Measurements from ENCODE around the gene SIGLEC7.
A peak's percentile ranks its signal among the peaks of the same experiment; 100 is the strongest.
"Not testable (repeated sequence)": the region's sequence is repeated elsewhere in the genome, so short reads cannot be mapped to it uniquely, and the experiment has no call there.

The SIGLEC7 gene

GRCh38 chr19:51139299-51140014 is 2.6 kb upstream of the SIGLEC7 start:
- Histone ChIP-seq H3K4me2 (ENCODE audit: low read length, poor library complexity, severe bottlenecking) (no peak overlapping the region), H3K4me3 (ENCODE audit: insufficient read depth in 1 of 2, low read depth in 1 of 2, low read length in 2 of 2) (no peak overlapping the region), H3K4me1 (ENCODE audit: control insufficient read depth, insufficient read depth, low read depth, low read length) (no peaks in the 10 kb centered on the region), H3K23ac (ENCODE audit: low read length in 2 of 2) (no peak overlapping the region), H2AFZ (ENCODE audit: low read depth, low read length) (no peak overlapping the region), H2BK15ac (ENCODE audit: low read depth, poor library complexity, severe bottlenecking) (no peak overlapping the region), H3K36me3 (ENCODE audit: control insufficient read depth in 1 of 2, insufficient read depth in 2 of 2, low read depth in 1 of 2, low read length in 2 of 2) (no peaks in the 10 kb centered on the region), H4K91ac (ENCODE audit: low read length) (no peak overlapping the region), H2AK5ac (ENCODE audit: low read length, severe bottlenecking) (no peak overlapping the region), H2BK5ac (ENCODE audit: low read depth, low read length, poor library complexity, severe bottlenecking) (no peak overlapping the region), H3K27ac (ENCODE audit: low read length, poor library complexity, severe bottlenecking) (no peak overlapping the region), H2BK120ac (ENCODE audit: low read depth, low read length) (no peak overlapping the region), H3K14ac (ENCODE audit: low read length in 2 of 2) (no peak overlapping the region), H3K4ac (ENCODE audit: low read depth in 1 of 2, low read length in 2 of 2) (no peak overlapping the region), H3K27me3 (ENCODE audit: control insufficient read depth in 1 of 2, insufficient read depth in 1 of 2, low read length in 2 of 2) (peaks cover 0 to 45% of the 10 kb centered on the region in 2 experiments), H3K9ac (ENCODE audit: low read length) (no peak overlapping the region), H2BK12ac (ENCODE audit: low read length in 2 of 2) (no peak overlapping the region), H3K9me3 (ENCODE audit: control insufficient read depth, low read length) (peaks cover 7% of the 10 kb centered on the region), H3K79me1 (replicated peaks; ENCODE audit: low read length, poor library complexity, severe bottlenecking) (no peaks in the 10 kb centered on the region), H3K18ac (ENCODE audit: low read depth in 1 of 2, low read length in 2 of 2) (no peak overlapping the region), H4K8ac (ENCODE audit: low read length) (no peak overlapping the region)
- no peak for DNase-seq
- WGBS, result 77% methylated on average over 4 of the region's 4 CpGs

GRCh38 chr19:51140441-51140840 is 1.7 kb upstream of the SIGLEC7 start:
- Histone ChIP-seq H2BK15ac (ENCODE audit: low read depth, poor library complexity, severe bottlenecking) (no peak overlapping the region), H3K27me3 (ENCODE audit: control insufficient read depth in 1 of 2, insufficient read depth in 1 of 2, low read length in 2 of 2) (peaks cover 0 to 54% of the 10 kb centered on the region in 2 experiments), H2BK5ac (ENCODE audit: low read depth, low read length, poor library complexity, severe bottlenecking) (no peak overlapping the region), H2AFZ (ENCODE audit: low read depth, low read length) (no peak overlapping the region), H3K27ac (ENCODE audit: low read length, poor library complexity, severe bottlenecking) (no peak overlapping the region), H3K4ac (ENCODE audit: low read depth in 1 of 2, low read length in 2 of 2) (no peak overlapping the region), H4K91ac (ENCODE audit: low read length) (no peak overlapping the region), H2BK12ac (ENCODE audit: low read length in 2 of 2) (no peak overlapping the region), H3K4me3 (ENCODE audit: insufficient read depth in 1 of 2, low read depth in 1 of 2, low read length in 2 of 2) (no peak overlapping the region), H3K79me1 (replicated peaks; ENCODE audit: low read length, poor library complexity, severe bottlenecking) (no peaks in the 10 kb centered on the region), H3K23ac (ENCODE audit: low read length in 2 of 2) (no peak overlapping the region), H3K9me3 (ENCODE audit: control insufficient read depth, low read length) (no peaks in the 10 kb centered on the region), H3K36me3 (ENCODE audit: control insufficient read depth in 1 of 2, insufficient read depth in 2 of 2, low read depth in 1 of 2, low read length in 2 of 2) (no peaks in the 10 kb centered on the region), H3K9ac (ENCODE audit: low read length) (no peak overlapping the region), H2AK5ac (ENCODE audit: low read length, severe bottlenecking) (no peak overlapping the region), H3K18ac (ENCODE audit: low read depth in 1 of 2, low read length in 2 of 2) (peak overlapping the region in 1 of 2 experiments; percentile 29), H4K8ac (ENCODE audit: low read length) (no peak overlapping the region), H3K4me1 (ENCODE audit: control insufficient read depth, insufficient read depth, low read depth, low read length) (no peaks in the 10 kb centered on the region), H3K4me2 (ENCODE audit: low read length, poor library complexity, severe bottlenecking) (no peak overlapping the region), H2BK120ac (ENCODE audit: low read depth, low read length) (no peak overlapping the region), H3K14ac (ENCODE audit: low read length in 2 of 2) (no peak overlapping the region)
- DNase-seq, result no peak
- WGBS, result 33% methylated on average over 1 of the region's 6 CpGs

- no peak overlapping the region for H3K27ac ChIP-seq (ENCODE audit: low read length, poor library complexity, severe bottlenecking)
- no peaks in the 10 kb centered on the region for H3K79me1 ChIP-seq (replicated peaks; ENCODE audit: low read length, poor library complexity, severe bottlenecking)
- H3K4ac ChIP-seq (ENCODE audit: low read depth in 1 of 2, low read length in 2 of 2), result no peak overlapping the region
- H3K36me3 ChIP-seq (ENCODE audit: control insufficient read depth in 1 of 2, insufficient read depth in 2 of 2, low read depth in 1 of 2, low read length in 2 of 2), result no peaks in the 10 kb centered on the region
- no peak overlapping the region for H2BK15ac ChIP-seq (ENCODE audit: low read depth, poor library complexity, severe bottlenecking)
- no peak for DNase-seq
- peaks cover 0 to 58% of the 10 kb centered on the region in 2 experiments for H3K27me3 ChIP-seq (ENCODE audit: control insufficient read depth in 1 of 2, insufficient read depth in 1 of 2, low read length in 2 of 2)
- no peak overlapping the region for H2BK120ac ChIP-seq (ENCODE audit: low read depth, low read length)
- H3K4me1 ChIP-seq (ENCODE audit: control insufficient read depth, insufficient read depth, low read depth, low read length), result no peaks in the 10 kb centered on the region
- H2AFZ ChIP-seq (ENCODE audit: low read depth, low read length), result no peak overlapping the region
- H3K23ac ChIP-seq (ENCODE audit: low read length in 2 of 2), result no peak overlapping the region
- WGBS, result 91% methylated on average over 6 of the region's 6 CpGs
- no peak overlapping the region for H3K18ac ChIP-seq (ENCODE audit: low read depth in 1 of 2, low read length in 2 of 2)
- H2AK5ac ChIP-seq (ENCODE audit: low read length, severe bottlenecking), result no peak overlapping the region
- H3K9ac ChIP-seq (ENCODE audit: low read length), result no peak overlapping the region
- peak overlapping the region; percentile 87 for H4K91ac ChIP-seq (ENCODE audit: low read length)
- no peak overlapping the region for H3K4me2 ChIP-seq (ENCODE audit: low read length, poor library complexity, severe bottlenecking)
- H3K14ac ChIP-seq (ENCODE audit: low read length in 2 of 2), result no peak overlapping the region
- H3K9me3 ChIP-seq (ENCODE audit: control insufficient read depth, low read length), result no peaks in the 10 kb centered on the region
- no peak overlapping the region for H2BK12ac ChIP-seq (ENCODE audit: low read length in 2 of 2)
- H2BK5ac ChIP-seq (ENCODE audit: low read depth, low read length, poor library complexity, severe bottlenecking), result no peak overlapping the region
- no peak overlapping the region for H4K8ac ChIP-seq (ENCODE audit: low read length)
- no peak overlapping the region for H3K4me3 ChIP-seq (ENCODE audit: insufficient read depth in 1 of 2, low read depth in 1 of 2, low read length in 2 of 2)
Measured at GRCh38 chr19:51141181-51141580, 920 bp upstream of the SIGLEC7 start.

GRCh38 chr19:51142809-51143475 is 841 bp downstream of the SIGLEC7 start:
- H2BK5ac ChIP-seq (ENCODE audit: low read depth, low read length, poor library complexity, severe bottlenecking); H2BK120ac ChIP-seq (ENCODE audit: low read depth, low read length); DNase-seq; H3K23ac ChIP-seq (ENCODE audit: low read length in 2 of 2); H3K4me2 ChIP-seq (ENCODE audit: low read length, poor library complexity, severe bottlenecking); H3K27ac ChIP-seq (ENCODE audit: low read length, poor library complexity, severe bottlenecking); H3K79me1 ChIP-seq (replicated peaks; ENCODE audit: low read length, poor library complexity, severe bottlenecking); H2BK12ac ChIP-seq (ENCODE audit: low read length in 2 of 2); H4K91ac ChIP-seq (ENCODE audit: low read length); H3K4ac ChIP-seq (ENCODE audit: low read depth in 1 of 2, low read length in 2 of 2); H3K4me3 ChIP-seq (ENCODE audit: insufficient read depth in 1 of 2, low read depth in 1 of 2, low read length in 2 of 2); H2AK5ac ChIP-seq (ENCODE audit: low read length, severe bottlenecking); H2AFZ ChIP-seq (ENCODE audit: low read depth, low read length); H3K14ac ChIP-seq (ENCODE audit: low read length in 2 of 2); H3K9ac ChIP-seq (ENCODE audit: low read length); H3K4me1 ChIP-seq (ENCODE audit: control insufficient read depth, insufficient read depth, low read depth, low read length); H2BK15ac ChIP-seq (ENCODE audit: low read depth, poor library complexity, severe bottlenecking); H3K18ac ChIP-seq (ENCODE audit: low read depth in 1 of 2, low read length in 2 of 2); H4K8ac ChIP-seq (ENCODE audit: low read length); H3K36me3 ChIP-seq (ENCODE audit: control insufficient read depth in 1 of 2, insufficient read depth in 2 of 2, low read depth in 1 of 2, low read length in 2 of 2); H3K9me3 ChIP-seq (ENCODE audit: control insufficient read depth, low read length): not testable (repeated sequence)
- H3K27me3 ChIP-seq (ENCODE audit: control insufficient read depth in 1 of 2, insufficient read depth in 1 of 2, low read length in 2 of 2), result peaks cover 0 to 56% of the 10 kb centered on the region in 2 experiments
- 69% methylated on average over 9 of the region's 15 CpGs for WGBS
